Liver (tissue), 9 donors: ENCODE measurements around the gene LRTM1. TPM values are rescaled to one million over a fixed set of nuclear protein-coding genes. Genes with fewer than 3 reads are reported as not detected.

ENCODE experiments used
- DNase-seq: peaks from one replicate; pipeline ENCODE4 v3.0.0-alpha.2; 2017; ENCODE audit warnings: low spot score
- H3K27ac ChIP-seq, 2 donors: one replicate each; pipeline ENCODE4 v1.7.0; 2013; ENCODE audit warnings: inconsistent platforms in 2 of 2, low read length in 2 of 2, control low read depth in 1 of 2, low read depth in 1 of 2, mild to moderate bottlenecking in 1 of 2
- H3K27me3 ChIP-seq, 4 donors: one replicate each; pipeline versions ENCODE4 v1.6.1 to v1.7.0; 2013; ENCODE audit warnings: low read length in 3 of 4, inconsistent platforms in 1 of 4, mild to moderate bottlenecking in 1 of 4, moderate library complexity in 1 of 4; ENCODE audit not compliant: control insufficient read depth in 4 of 4, insufficient read depth in 4 of 4
- H3K36me3 ChIP-seq, 4 donors: one replicate each; pipeline versions ENCODE4 v1.6.1 to v1.7.0; 2013; ENCODE audit warnings: low read length in 3 of 4, mild to moderate bottlenecking in 3 of 4, low read depth in 1 of 4, moderate library complexity in 1 of 4; ENCODE audit not compliant: control insufficient read depth in 4 of 4, insufficient read depth in 3 of 4
- H3K4me1 ChIP-seq, 4 donors: one replicate each; pipeline versions ENCODE4 v1.6.1 to v1.7.0; 2013; ENCODE audit warnings: low read length in 3 of 4, mild to moderate bottlenecking in 3 of 4, moderate library complexity in 1 of 4; ENCODE audit not compliant: control insufficient read depth in 4 of 4, insufficient read depth in 4 of 4
- H3K4me3 ChIP-seq, 3 donors: one replicate each; pipeline versions ENCODE4 v1.6.1 to v1.7.0; 2013; ENCODE audit warnings: low read length in 3 of 3, control low read depth in 1 of 3, low read depth in 1 of 3, mild to moderate bottlenecking in 1 of 3
- H3K9ac ChIP-seq, 2 donors: one replicate each; pipeline ENCODE4 v1.7.0; 2013; ENCODE audit warnings: low read length in 2 of 2, mild to moderate bottlenecking in 2 of 2, moderate library complexity in 2 of 2, control low read depth in 1 of 2, low read depth in 1 of 2
- H3K9me3 ChIP-seq, 4 donors: one replicate each; pipeline versions ENCODE4 v1.6.1 to v1.7.0; 2013; ENCODE audit warnings: low read length in 3 of 4; ENCODE audit not compliant: control insufficient read depth in 4 of 4
- EGR1 ChIP-seq, 2 donors: IDR thresholded peaks; 2 replicates each; pipeline ENCODE4 v1.6.1; 2016 to 2018; ENCODE audit warnings: antibody characterized with exemption in 2 of 2, low read depth in 2 of 2
- FOXA1 ChIP-seq: IDR thresholded peaks from 2 replicates; pipeline ENCODE4 v1.6.1; 2016; ENCODE audit warnings: antibody characterized with exemption
- FOXA2 ChIP-seq: IDR thresholded peaks from 2 replicates; pipeline ENCODE4 v1.6.1; 2016; ENCODE audit warnings: antibody characterized with exemption
- GABPA ChIP-seq, 2 donors: IDR thresholded peaks in 1 of 2; conservative IDR thresholded peaks in 1 of 2; 2 replicates each; pipeline ENCODE4 v1.6.1; 2016; ENCODE audit warnings: antibody characterized with exemption in 2 of 2, mild to moderate bottlenecking in 1 of 2, moderate library complexity in 1 of 2
- HNF4A ChIP-seq, 2 donors: conservative IDR thresholded peaks; 2 replicates each; pipeline ENCODE4 v1.6.1; 2016; ENCODE audit warnings: antibody characterized with exemption in 2 of 2, mild to moderate bottlenecking in 2 of 2
- HNF4G ChIP-seq: IDR thresholded peaks from 2 replicates; pipeline ENCODE4 v1.6.1; 2016; ENCODE audit warnings: antibody characterized with exemption
- JUND ChIP-seq, 2 donors: IDR thresholded peaks; 2 replicates each; pipeline ENCODE4 v1.6.1; 2016; ENCODE audit warnings: antibody characterized with exemption in 2 of 2
- MAX ChIP-seq: IDR thresholded peaks from 2 replicates; pipeline ENCODE4 v1.6.1; 2016; ENCODE audit warnings: antibody characterized with exemption
- NR2F2 ChIP-seq: IDR thresholded peaks from 2 replicates; pipeline ENCODE4 v1.6.1; 2016; ENCODE audit warnings: antibody characterized with exemption
- RAD21 ChIP-seq, 2 donors: IDR thresholded peaks; 2 replicates each; pipeline ENCODE4 v1.6.1; 2016; ENCODE audit warnings: antibody characterized with exemption in 2 of 2, mild to moderate bottlenecking in 2 of 2
- REST ChIP-seq: IDR thresholded peaks from 2 replicates; pipeline ENCODE4 v1.6.1; 2016; ENCODE audit warnings: antibody characterized with exemption, mild to moderate bottlenecking
- RXRA ChIP-seq, 2 donors: IDR thresholded peaks; 2 replicates each; pipeline ENCODE4 v1.6.1; 2017 to 2018; ENCODE audit warnings: antibody characterized with exemption in 2 of 2, mild to moderate bottlenecking in 1 of 2
- SP1 ChIP-seq: IDR thresholded peaks from 2 replicates; pipeline ENCODE4 v1.6.1; 2018; ENCODE audit warnings: antibody characterized with exemption, mild to moderate bottlenecking
- TAF1 ChIP-seq: conservative IDR thresholded peaks from 2 replicates; pipeline ENCODE4 v1.6.1; 2016; ENCODE audit warnings: antibody characterized with exemption, mild to moderate bottlenecking
- YY1 ChIP-seq: IDR thresholded peaks from 2 replicates; pipeline ENCODE4 v1.6.1; 2016; ENCODE audit warnings: antibody characterized with exemption, mild to moderate bottlenecking
- ZBTB33 ChIP-seq: IDR thresholded peaks from 2 replicates; pipeline ENCODE4 v1.6.1; 2016; ENCODE audit warnings: antibody characterized with exemption
- WGBS: extraction: QIAGEN DNeasy Blood & Tissue Kit; methylation state at CpG from one replicate; pipeline ENCODE4 v1.1.7; 2013; 5-methylcytosine and 5-hydroxymethylcytosine counted together
- polyA plus RNA-seq, 2 donors: library from polyadenylated mRNA; stranded (reverse) in 1 of 2; unstranded in 1 of 2; fragments of 200-250 nt in 1 of 2; fragments of >200 nt in 1 of 2; fragmentation: Nextera tagmentation in 1 of 2; extraction: Ambion mirVana in 1 of 2; gene quantifications; one replicate each; pipeline versions ENCODE4 v1.2.1 to v1.2.3, GENCODE V29; 2013 to 2015
- total RNA-seq, 2 donors: library from RNA; depleted of rRNA; stranded (reverse); fragments of >200 nt; gene quantifications; one replicate each; pipeline ENCODE4 v1.2.3, GENCODE V29; 2014
- TF ChIP-seq, protein P1 (sequence below): IDR thresholded peaks from 2 replicates; pipeline ENCODE4 v1.6.1; 2016; ENCODE audit warnings: antibody characterized with exemption
- TF ChIP-seq, protein P2 (sequence below): fragments of 150-350 bp; IDR thresholded peaks from 2 replicates; pipeline ENCODE4 v1.5.1; 2017; ENCODE audit warnings: improper control_type of control experiment, low read depth, low read length; ENCODE audit not compliant: missing input control
- donor health status: healthy.
- donor health status: healthy.
- donor health status: healthy.
- donor health status: healthy.
- donor health status: healthy.

LRTM1 gene
- total and polyA plus RNA-seq, 4 donors = not detected

DNA sequence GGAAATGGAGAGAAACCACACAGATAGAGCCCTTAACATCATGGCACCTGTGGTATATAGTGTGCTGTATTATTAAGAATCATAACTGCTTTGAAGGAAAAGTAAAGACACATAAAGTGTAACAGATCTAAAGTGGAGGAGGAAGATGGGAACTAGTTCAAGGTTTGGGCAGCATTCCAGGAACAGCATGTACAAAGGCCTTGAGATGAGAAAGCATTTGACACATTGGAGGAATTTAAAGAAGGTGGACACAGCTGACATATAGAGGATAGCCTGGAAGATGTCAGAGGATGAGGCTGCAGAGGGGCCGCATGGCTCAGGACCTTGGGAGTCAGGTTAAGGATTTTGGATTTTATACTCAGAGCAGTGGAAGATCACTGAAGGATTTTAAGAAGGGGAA lies 39.0 kb downstream of the LRTM1 start:
- DNase-seq = no peak
- Histone ChIP-seq H3K4me3 (no peak overlapping the region), H3K27ac (no peak overlapping the region), H3K9me3 (no peaks in the 10 kb centered on the region), H3K27me3 (peaks cover 0 to 2% (median 0%) of the 10 kb centered on the region in 4 donors), H3K36me3 (no peaks in the 10 kb centered on the region), H3K9ac (no peak overlapping the region), H3K4me1 (no peaks in the 10 kb centered on the region)
- no peak for TF ChIP-seq EGR1 (IDR thresholded peaks at IDR 0.05; ENCODE audit: low read depth in 2 of 2)
- TF ChIP-seq JUND (IDR thresholded peaks at IDR 0.05) = no peak
- no peak for TF ChIP-seq SP1
- no peak for TF ChIP-seq RXRA (IDR thresholded peaks at IDR 0.05)
- no peak for TF ChIP-seq RAD21 (IDR thresholded peaks at IDR 0.05)
- TF ChIP-seq FOXA1 = no peak
- TF ChIP-seq GABPA (IDR thresholded peaks at IDR 0.05 in 1 of 2, conservative IDR thresholded peaks at IDR 0.05 in 1 of 2) = no peak
- TF ChIP-seq ZBTB33 = no peak
- TF ChIP-seq HNF4A (conservative IDR thresholded peaks at IDR 0.05) = no peak
- no peak for TF ChIP-seq YY1
- no peak for TF ChIP-seq TAF1
- TF ChIP-seq NR2F2 = no peak
- no peak for TF ChIP-seq HNF4G
- TF ChIP-seq MAX = no peak
- TF ChIP-seq, protein P1, sequence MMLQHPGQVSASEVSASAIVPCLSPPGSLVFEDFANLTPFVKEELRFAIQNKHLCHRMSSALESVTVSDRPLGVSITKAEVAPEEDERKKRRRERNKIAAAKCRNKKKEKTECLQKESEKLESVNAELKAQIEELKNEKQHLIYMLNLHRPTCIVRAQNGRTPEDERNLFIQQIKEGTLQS = no peak
- TF ChIP-seq REST = no peak
- no peak for TF ChIP-seq FOXA2
- TF ChIP-seq, protein P2, sequence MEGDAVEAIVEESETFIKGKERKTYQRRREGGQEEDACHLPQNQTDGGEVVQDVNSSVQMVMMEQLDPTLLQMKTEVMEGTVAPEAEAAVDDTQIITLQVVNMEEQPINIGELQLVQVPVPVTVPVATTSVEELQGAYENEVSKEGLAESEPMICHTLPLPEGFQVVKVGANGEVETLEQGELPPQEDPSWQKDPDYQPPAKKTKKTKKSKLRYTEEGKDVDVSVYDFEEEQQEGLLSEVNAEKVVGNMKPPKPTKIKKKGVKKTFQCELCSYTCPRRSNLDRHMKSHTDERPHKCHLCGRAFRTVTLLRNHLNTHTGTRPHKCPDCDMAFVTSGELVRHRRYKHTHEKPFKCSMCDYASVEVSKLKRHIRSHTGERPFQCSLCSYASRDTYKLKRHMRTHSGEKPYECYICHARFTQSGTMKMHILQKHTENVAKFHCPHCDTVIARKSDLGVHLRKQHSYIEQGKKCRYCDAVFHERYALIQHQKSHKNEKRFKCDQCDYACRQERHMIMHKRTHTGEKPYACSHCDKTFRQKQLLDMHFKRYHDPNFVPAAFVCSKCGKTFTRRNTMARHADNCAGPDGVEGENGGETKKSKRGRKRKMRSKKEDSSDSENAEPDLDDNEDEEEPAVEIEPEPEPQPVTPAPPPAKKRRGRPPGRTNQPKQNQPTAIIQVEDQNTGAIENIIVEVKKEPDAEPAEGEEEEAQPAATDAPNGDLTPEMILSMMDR = no peak
- WGBS = 93% methylated on average over 1 of the region's 1 CpG
